Right renal pelvis (tissue), 4 donors: ENCODE measurements around the gene PTPRF. TPM values are rescaled to one million over a fixed set of nuclear protein-coding genes. Genes with fewer than 3 reads are reported as not detected.
A peak's percentile ranks its signal among the peaks of the same experiment; 100 is the strongest.

Source experiments
- DNase-seq, 4 donors: peaks; one replicate each; pipeline ENCODE4 v3.0.0-alpha.2; 2013; ENCODE audit warnings: low read depth in 4 of 4, low spot score in 3 of 4, missing footprints in 1 of 4
- polyA plus RNA-seq, 4 donors: library from polyadenylated mRNA; unstranded; fragments of 120-200 nt; gene quantifications; one replicate each; pipeline ENCODE4 v1.2.1, GENCODE V29; 2013; ENCODE audit not compliant: insufficient read length in 4 of 4

Gene PTPRF
- polyA plus RNA-seq, 4 donors, result 203 to 222 (median 211) TPM

GRCh38 chr1:43512133-43512532, 18.6 kb upstream of the PTPRF start:
- no peak for DNase-seq

GRCh38 chr1:43512681-43513080, 18.0 kb upstream of the PTPRF start:
- DNase-seq, result no peak

GRCh38 chr1:43513471-43514173, 17.1 kb upstream of the PTPRF start:
- DNase-seq, result no peak

- no peak for DNase-seq
Measured at GRCh38 chr1:43518935-43519686, 11.6 kb upstream of the PTPRF start.

GRCh38 chr1:43520100-43520778, 10.4 kb upstream of the PTPRF start:
- no peak for DNase-seq

- no peak for DNase-seq
Measured at GRCh38 chr1:43521078-43521477, 9.6 kb upstream of the PTPRF start.

GRCh38 chr1:43521756-43522155, 8.9 kb upstream of the PTPRF start:
- DNase-seq, result no peak

GRCh38 chr1:43522431-43522775, 8.3 kb upstream of the PTPRF start:
- no peak for DNase-seq

- no peak for DNase-seq
Measured at GRCh38 chr1:43522776-43523480, 7.8 kb upstream of the PTPRF start.

- DNase-seq, result no peak
Measured at GRCh38 chr1:43524804-43525203, 5.9 kb upstream of the PTPRF start.

- DNase-seq, result no peak
Measured at GRCh38 chr1:43526002-43526401, 4.7 kb upstream of the PTPRF start.

GRCh38 chr1:43527111-43527878, 3.4 kb upstream of the PTPRF start:
- no peak for DNase-seq

- DNase-seq, result peak in 1 of 4 donors; percentile 77
Measured at GRCh38 chr1:43529206-43529731, 1.4 kb upstream of the PTPRF start.

GRCh38 chr1:43531107-43531905, 623 bp downstream of the PTPRF start:
- DNase-seq, result no peak

- DNase-seq, result no peak
Measured at GRCh38 chr1:43531906-43532584, 1.4 kb downstream of the PTPRF start.

- DNase-seq, result no peak
Measured at GRCh38 chr1:43532716-43533115, 2.0 kb downstream of the PTPRF start.

- no peak for DNase-seq
Measured at GRCh38 chr1:43533584-43533983, 2.9 kb downstream of the PTPRF start.

- no peak for DNase-seq
Measured at GRCh38 chr1:43534256-43534655, 3.6 kb downstream of the PTPRF start.
